ENCODE data around the gene EVA1B. TPM values are rescaled to one million over a fixed set of nuclear protein-coding genes. Genes with fewer than 3 reads are reported as not detected.

Gene EVA1B
- total RNA-seq, 2 experiments from 2014 or later: 12.3 to 13.3 TPM

- Mint-ChIP-seq H3K4me1 (ENCODE audit: low read depth) (peaks cover 20% of the 10 kb centered on the region), H3K4me3 (no peak overlapping the region), H3K27ac (peak overlapping the region; percentile 42), H3K36me3 (ENCODE audit: low read depth) (peaks cover 66% of the 10 kb centered on the region), H3K27me3 (ENCODE audit: low read depth) (no peaks in the 10 kb centered on the region), H3K9me3 (ENCODE audit: insufficient read depth) (no peaks in the 10 kb centered on the region)
- POLR2A ChIA-PET: interaction anchor here (0.7 kb wide), 1 partner anchor 10 kb away, joined by 3 read pairs; no protein-coding TSS in a partner anchor
- CTCF ChIA-PET: interaction anchor here (2.0 to 9.6 kb wide), 2 partner anchors 12 to 13 kb away, joined by 5 to 82 read pairs; no protein-coding TSS in a partner anchor
- no peak for ATAC-seq
- no peak for DNase-seq
Observed at GRCh38 chr1:36355811-36356210, 32.4 kb upstream of the EVA1B start.

GRCh38 chr1:36354486-36354885 lies 31.0 kb upstream of the EVA1B start:
- H3K4me3 Mint-ChIP-seq: no peak overlapping the region
- ChIA-PET CTCF (interaction anchor here (1.2 to 9.6 kb wide), 2 partner anchors 12 to 13 kb away, joined by 4 to 82 read pairs; no protein-coding TSS in a partner anchor), POLR2A (interaction anchor here (1.1 kb wide), 1 partner anchor 31 kb away, joined by 3 read pairs; the partner anchor contains the start of gene EVA1B)
- peaks cover 24% of the 10 kb centered on the region for H3K4me1 Mint-ChIP-seq (ENCODE audit: low read depth)
- H3K9me3 Mint-ChIP-seq (ENCODE audit: insufficient read depth): no peaks in the 10 kb centered on the region
- DNase-seq (no peak), ATAC-seq (no peak)
- no peak overlapping the region for H3K27ac Mint-ChIP-seq
- H3K36me3 Mint-ChIP-seq (ENCODE audit: low read depth): peaks cover 63% of the 10 kb centered on the region
- no peaks in the 10 kb centered on the region for H3K27me3 Mint-ChIP-seq (ENCODE audit: low read depth)

- Mint-ChIP-seq H3K36me3 (ENCODE audit: low read depth) (peaks cover 58% of the 10 kb centered on the region), H3K27me3 (ENCODE audit: low read depth) (no peaks in the 10 kb centered on the region), H3K27ac (no peak overlapping the region), H3K9me3 (ENCODE audit: insufficient read depth) (no peaks in the 10 kb centered on the region), H3K4me3 (no peak overlapping the region), H3K4me1 (ENCODE audit: low read depth) (peaks cover 24% of the 10 kb centered on the region)
- CTCF ChIA-PET: interaction anchor here (1.2 to 9.6 kb wide), 6 partner anchors 10 to 203 kb away, joined by 3 to 82 read pairs (median 4); no protein-coding TSS in a partner anchor
- ATAC-seq (no peak), DNase-seq (no peak)
- POLR2A ChIA-PET: interaction anchor here (0.8 to 3.6 kb wide), 2 partner anchors 13 to 80 kb away, joined by 3 to 16 read pairs; no protein-coding TSS in a partner anchor
Observed at GRCh38 chr1:36352910-36353878, 29.7 kb upstream of the EVA1B start.

GRCh38 chr1:36352125-36352909 lies 28.9 kb upstream of the EVA1B start:
- ChIA-PET CTCF (interaction anchor here (1.3 to 9.6 kb wide), 4 partner anchors 10 to 73 kb away, joined by 3 to 82 read pairs (median 10); no protein-coding TSS in a partner anchor), POLR2A (interaction anchor here (0.8 to 3.6 kb wide), 4 partner anchors 14 to 81 kb away, joined by 3 to 16 read pairs (median 6); partner anchors contain the start of gene EVA1B)
- Mint-ChIP-seq H3K4me1 (ENCODE audit: low read depth) (peaks cover 24% of the 10 kb centered on the region), H3K4me3 (no peak overlapping the region), H3K27me3 (ENCODE audit: low read depth) (no peaks in the 10 kb centered on the region), H3K9me3 (ENCODE audit: insufficient read depth) (no peaks in the 10 kb centered on the region), H3K36me3 (ENCODE audit: low read depth) (peaks cover 59% of the 10 kb centered on the region), H3K27ac (peak overlapping the region; percentile 4)
- DNase-seq: no peak
- no peak for ATAC-seq

GRCh38 chr1:36351227-36351977 lies 28.0 kb upstream of the EVA1B start:
- no peak for DNase-seq
- Mint-ChIP-seq H3K27ac (peak overlapping the region; percentile 72), H3K4me3 (no peak overlapping the region), H3K27me3 (ENCODE audit: low read depth) (no peaks in the 10 kb centered on the region), H3K4me1 (ENCODE audit: low read depth) (peaks cover 23% of the 10 kb centered on the region), H3K9me3 (ENCODE audit: insufficient read depth) (no peaks in the 10 kb centered on the region), H3K36me3 (ENCODE audit: low read depth) (peaks cover 58% of the 10 kb centered on the region)
- POLR2A ChIA-PET: interaction anchor here (0.8 to 3.6 kb wide), 4 partner anchors 15 to 35 kb away, joined by 4 to 16 read pairs (median 6); partner anchors contain the start of gene EVA1B
- ATAC-seq: no peak
- CTCF ChIA-PET: interaction anchor here (0.9 to 9.6 kb wide), 8 partner anchors 9 to 163 kb away, joined by 3 to 82 read pairs (median 4); no protein-coding TSS in a partner anchor

GRCh38 chr1:36350659-36351226 lies 27.3 kb upstream of the EVA1B start:
- DNase-seq (peak; percentile 37), ATAC-seq (peak; percentile 73)
- Mint-ChIP-seq H3K36me3 (ENCODE audit: low read depth) (peaks cover 57% of the 10 kb centered on the region), H3K4me1 (ENCODE audit: low read depth) (peaks cover 23% of the 10 kb centered on the region), H3K9me3 (ENCODE audit: insufficient read depth) (no peaks in the 10 kb centered on the region), H3K4me3 (peak overlapping the region; percentile 15), H3K27ac (peak overlapping the region; percentile 81), H3K27me3 (ENCODE audit: low read depth) (no peaks in the 10 kb centered on the region)
- ChIA-PET CTCF (interaction anchor here (0.9 to 9.6 kb wide), 7 partner anchors 8 to 163 kb away, joined by 3 to 82 read pairs (median 5); no protein-coding TSS in a partner anchor), POLR2A (interaction anchor here (1.2 to 3.6 kb wide), 3 partner anchors 16 to 36 kb away, joined by 4 to 16 read pairs (median 7); no protein-coding TSS in a partner anchor)

- ATAC-seq: no peak
- Mint-ChIP-seq H3K9me3 (ENCODE audit: insufficient read depth) (no peaks in the 10 kb centered on the region), H3K4me3 (no peak overlapping the region), H3K36me3 (ENCODE audit: low read depth) (peaks cover 52% of the 10 kb centered on the region), H3K27ac (peak overlapping the region; percentile 81), H3K27me3 (ENCODE audit: low read depth) (no peaks in the 10 kb centered on the region), H3K4me1 (ENCODE audit: low read depth) (peaks cover 23% of the 10 kb centered on the region)
- DNase-seq: no peak
- ChIA-PET POLR2A (interaction anchor here (1.2 to 3.6 kb wide), 2 partner anchors 17 to 35 kb away, joined by 4 to 16 read pairs; no protein-coding TSS in a partner anchor), CTCF (interaction anchor here (3.3 to 9.6 kb wide), 2 partner anchors 7 to 18 kb away, joined by 18 to 82 read pairs; no protein-coding TSS in a partner anchor)
Observed at GRCh38 chr1:36349839-36350238, 26.4 kb upstream of the EVA1B start.

GRCh38 chr1:36349241-36349671 lies 25.8 kb upstream of the EVA1B start:
- Mint-ChIP-seq H3K27me3 (ENCODE audit: low read depth) (no peaks in the 10 kb centered on the region), H3K36me3 (ENCODE audit: low read depth) (peaks cover 50% of the 10 kb centered on the region), H3K4me3 (no peak overlapping the region), H3K27ac (no peak overlapping the region), H3K4me1 (ENCODE audit: low read depth) (peaks cover 23% of the 10 kb centered on the region), H3K9me3 (ENCODE audit: insufficient read depth) (no peaks in the 10 kb centered on the region)
- ATAC-seq (no peak), DNase-seq (no peak)
- CTCF ChIA-PET: interaction anchor here (9.6 kb wide), 1 partner anchor 19 kb away, joined by 82 read pairs; no protein-coding TSS in a partner anchor
- POLR2A ChIA-PET: no interaction called here

- Mint-ChIP-seq H3K27me3 (ENCODE audit: low read depth) (no peaks in the 10 kb centered on the region), H3K4me1 (ENCODE audit: low read depth) (peaks cover 17% of the 10 kb centered on the region), H3K36me3 (ENCODE audit: low read depth) (peaks cover 38% of the 10 kb centered on the region), H3K4me3 (no peak overlapping the region), H3K9me3 (ENCODE audit: insufficient read depth) (no peaks in the 10 kb centered on the region), H3K27ac (peak overlapping the region; percentile 2)
- DNase-seq (no peak), ATAC-seq (no peak)
- CTCF ChIA-PET: interaction anchor here (1.7 kb wide), 1 partner anchor 20 kb away, joined by 5 read pairs; no protein-coding TSS in a partner anchor
- POLR2A ChIA-PET: no interaction called here
Observed at GRCh38 chr1:36346741-36347370, 23.4 kb upstream of the EVA1B start.

GRCh38 chr1:36345353-36345752 lies 21.9 kb upstream of the EVA1B start:
- Mint-ChIP-seq H3K4me3 (no peak overlapping the region), H3K4me1 (ENCODE audit: low read depth) (peaks cover 4% of the 10 kb centered on the region), H3K27ac (peak overlapping the region; percentile 37), H3K36me3 (ENCODE audit: low read depth) (peaks cover 35% of the 10 kb centered on the region), H3K9me3 (ENCODE audit: insufficient read depth) (no peaks in the 10 kb centered on the region), H3K27me3 (ENCODE audit: low read depth) (no peaks in the 10 kb centered on the region)
- DNase-seq (no peak), ATAC-seq (no peak)
- CTCF ChIA-PET: interaction anchor here (1.2 kb wide), 2 partner anchors 22 to 77 kb away, joined by 3 to 7 read pairs; no protein-coding TSS in a partner anchor
- POLR2A ChIA-PET: interaction anchor here (0.9 kb wide), 1 partner anchor 11 kb away, joined by 3 read pairs; no protein-coding TSS in a partner anchor
